Measurements from ENCODE around the gene DDX31.

- TF ChIP-seq CTCF (conservative IDR thresholded peaks at IDR 0.05; ENCODE audit: low read depth, low read length) (no peak), EZH2 (IDR thresholded peaks at IDR 0.05; ENCODE audit: low read length, unreplicated experiment) (no peak), EZH2phosphoT487 (IDR thresholded peaks at IDR 0.05; ENCODE audit: borderline replicate concordance, low read length) (no peak)
These were observed 60.0 kb downstream of the DDX31 start for GRCh38 chr9:132609829-132610228.
